Heart left ventricle (tissue), 13 donors: ENCODE data around the gene ACOT13.

ENCODE experiments used
- CTCF ChIP-seq, 12 donors: fragments of 200-600 bp; sonication (generic) in 4 of 12; IDR thresholded peaks; one replicate each; pipeline versions ENCODE4 v1.5.0 to v1.8.0; 2018 to 2022; ENCODE audit warnings: antibody characterized with exemption in 12 of 12, mild to moderate bottlenecking in 5 of 12
- POLR2A ChIP-seq, 2 donors: fragments of 450-650 bp; IDR thresholded peaks; one replicate each; pipeline ENCODE4 v1.6.1; 2017; ENCODE audit warnings: antibody characterized with exemption in 2 of 2, mild to moderate bottlenecking in 2 of 2, moderate library complexity in 2 of 2
- donor health status: ischemic (EF 13 %, LVEDD 7.1; RV severe dilation, severe dysfunction).
- donor health status: DM: no; HTN: yes; CAD: no.
- donor health status: DM: no; HTN: no; CAD: no.
- donor health status: ischemic (EF 25% LVEDD 6.9; RV normal size, moderate dysfunction).
- donor health status: ischemic (EF 25% LVEDD 5.7; RV mildly dilated, moderate dysfunction).
- donor health status: ischemic (EF 35%, LVEDD 5.7; RV mildly dilated, moderate dysfunction).
- donor health status: nonischemic (EF 11% LVEDD 7.7; RV severe dilation, severe dysfunction).
- donor health status: DM: yes; HTN: yes; CAD: no.
- donor health status: PGD.
- donor health status: ischemic (EF 29% LVEDD 5.4; RV normal size, mild dysfunction).
- donor health status: nonischemic (EF 23%, LVEDD 6.1; RV moderate dilation, normal function).

- TF ChIP-seq POLR2A (IDR thresholded peaks at IDR 0.05) (no peak), CTCF (IDR thresholded peaks at IDR 0.05) (no peak)
Measured at GRCh38 chr6:24643920-24644319, 23.0 kb upstream of the ACOT13 start.
